HG03354 (cell line): Measurements from ENCODE around the gene NLK.
"Not testable (repeated sequence)": the region's sequence is repeated elsewhere in the genome, so short reads cannot be mapped to it uniquely, and the experiment has no call there.

Experiments used
- ATAC-seq: cut with Tn5 transposase; IDR thresholded peaks from one replicate; pipeline ENCODE4 v1.9.1; 2021; ENCODE audit warnings: mild to moderate bottlenecking; ENCODE audit not compliant: unreplicated experiment, poor library complexity, severe bottlenecking

Gene NLK

GRCh38 chr17:28181568-28181967, 139.1 kb downstream of the NLK start:
- ATAC-seq: no peak

GRCh38 chr17:28182559-28182958, 140.1 kb downstream of the NLK start:
- no peak for ATAC-seq

- no peak for ATAC-seq
These were observed 143.2 kb downstream of the NLK start for GRCh38 chr17:28185658-28186057.

GRCh38 chr17:28186472-28186871, 144.0 kb downstream of the NLK start:
- not testable (repeated sequence) for ATAC-seq

- ATAC-seq: no peak
These were observed 145.5 kb downstream of the NLK start for GRCh38 chr17:28187931-28188330.

GRCh38 chr17:28188841-28189263, 146.4 kb downstream of the NLK start:
- no peak for ATAC-seq

- no peak for ATAC-seq
These were observed 147.2 kb downstream of the NLK start for GRCh38 chr17:28189667-28190066.

- no peak for ATAC-seq
These were observed 148.5 kb downstream of the NLK start for GRCh38 chr17:28191018-28191417.

GRCh38 chr17:28193241-28193640, 150.8 kb downstream of the NLK start:
- ATAC-seq: no peak

GRCh38 chr17:28194382-28194781, 151.9 kb downstream of the NLK start:
- no peak for ATAC-seq

GRCh38 chr17:28196636-28197035, 154.2 kb downstream of the NLK start:
- no peak for ATAC-seq

GRCh38 chr17:28199115-28199514, 156.6 kb downstream of the NLK start:
- ATAC-seq: no peak

GRCh38 chr17:28199728-28200127, 157.3 kb downstream of the NLK start:
- no peak for ATAC-seq

- no peak for ATAC-seq
These were observed 158.8 kb downstream of the NLK start for GRCh38 chr17:28201315-28201714.

GRCh38 chr17:28204244-28204643, 161.8 kb downstream of the NLK start:
- ATAC-seq: no peak

GRCh38 chr17:28204751-28205150, 162.3 kb downstream of the NLK start:
- no peak for ATAC-seq

- ATAC-seq: no peak
These were observed 163.8 kb downstream of the NLK start for GRCh38 chr17:28206292-28206691.

GRCh38 chr17:28211811-28212210, 169.3 kb downstream of the NLK start:
- no peak for ATAC-seq

- not testable (repeated sequence) for ATAC-seq
These were observed 171.1 kb downstream of the NLK start for GRCh38 chr17:28213578-28213977.

GRCh38 chr17:28216052-28216451, 173.6 kb downstream of the NLK start:
- no peak for ATAC-seq

GRCh38 chr17:28216528-28216927, 174.1 kb downstream of the NLK start:
- no peak for ATAC-seq

GRCh38 chr17:28219771-28220170, 177.3 kb downstream of the NLK start:
- no peak for ATAC-seq
